PFSK-1 (cell line): ENCODE measurements around the gene HMOX1.

Experiments used
- FOXP2 ChIP-seq: optimal IDR thresholded peaks from 2 replicates; pipeline ENCODE3; 2011; ENCODE audit warnings: borderline replicate concordance, control low read depth, inconsistent platforms; ENCODE audit not compliant: insufficient read depth; ENCODE audit errors: extremely low read length, extremely low read depth
- POLR2AphosphoS5 ChIP-seq: IDR thresholded peaks from 2 replicates; pipeline ENCODE4 v1.6.1; 2012; ENCODE audit warnings: low read depth, mild to moderate bottlenecking, control low read depth, low read length, moderate library complexity
- REST ChIP-seq, 2 experiments: IDR thresholded peaks; 2 replicates each; pipeline versions ENCODE4 v1.6.1 to v1.8.0; 2011 to 2012; ENCODE audit warnings: low read depth in 2 of 2, low read length in 2 of 2, control low read depth in 1 of 2, inconsistent platforms in 1 of 2, mild to moderate bottlenecking in 1 of 2, moderate library complexity in 1 of 2; ENCODE audit not compliant: insufficient read depth in 1 of 2
- SIN3A ChIP-seq: IDR thresholded peaks from 2 replicates; pipeline ENCODE4 v1.6.1; 2012; ENCODE audit warnings: mild to moderate bottlenecking, low read length, moderate library complexity, borderline replicate concordance; ENCODE audit not compliant: insufficient read depth
- TAF1 ChIP-seq: IDR thresholded peaks from 2 replicates; pipeline ENCODE4 v1.6.1; 2012; ENCODE audit warnings: low read length, control low read depth, borderline replicate concordance; ENCODE audit not compliant: insufficient read depth

The HMOX1 gene

DNA sequence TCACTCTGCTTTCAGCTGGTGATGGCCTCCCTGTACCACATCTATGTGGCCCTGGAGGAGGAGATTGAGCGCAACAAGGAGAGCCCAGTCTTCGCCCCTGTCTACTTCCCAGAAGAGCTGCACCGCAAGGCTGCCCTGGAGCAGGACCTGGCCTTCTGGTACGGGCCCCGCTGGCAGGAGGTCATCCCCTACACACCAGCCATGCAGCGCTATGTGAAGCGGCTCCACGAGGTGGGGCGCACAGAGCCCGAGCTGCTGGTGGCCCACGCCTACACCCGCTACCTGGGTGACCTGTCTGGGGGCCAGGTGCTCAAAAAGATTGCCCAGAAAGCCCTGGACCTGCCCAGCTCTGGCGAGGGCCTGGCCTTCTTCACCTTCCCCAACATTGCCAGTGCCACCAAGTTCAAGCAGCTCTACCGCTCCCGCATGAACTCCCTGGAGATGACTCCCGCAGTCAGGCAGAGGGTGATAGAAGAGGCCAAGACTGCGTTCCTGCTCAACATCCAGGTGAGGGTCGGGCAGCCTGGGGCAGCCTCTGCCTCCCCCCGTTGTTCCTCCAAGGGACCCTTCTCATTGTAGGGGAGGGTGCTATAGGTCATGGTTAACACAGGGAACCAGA lies 5.9 kb downstream of the HMOX1 start:
- TF ChIP-seq POLR2AphosphoS5 (no peak), FOXP2 (no peak), REST (IDR thresholded peaks at IDR 0.05; ENCODE audit: insufficient read depth in 1 of 2, low read depth in 2 of 2, low read length in 2 of 2) (no peak), TAF1 (no peak), SIN3A (no peak)

DNA sequence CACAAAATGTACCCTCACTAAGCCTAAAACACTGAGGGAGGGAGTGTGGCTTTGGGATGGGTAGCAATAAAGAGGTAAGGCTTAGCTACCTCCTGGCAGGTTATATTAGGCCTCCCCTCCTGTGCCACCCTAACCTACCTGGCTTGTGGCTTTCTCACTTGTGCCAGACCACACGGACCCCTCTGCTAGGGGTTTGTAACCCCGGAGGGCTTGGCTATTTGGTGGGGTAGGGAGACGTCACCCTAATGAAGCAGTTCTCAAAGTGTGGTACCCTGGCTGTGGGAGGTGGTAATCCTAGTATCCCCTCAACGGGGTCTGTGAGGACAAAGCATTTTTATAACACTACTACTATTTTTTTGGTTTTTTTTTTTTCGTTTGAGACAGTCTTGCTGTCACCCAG lies 10.0 kb downstream of the HMOX1 start:
- TF ChIP-seq SIN3A (no peak), POLR2AphosphoS5 (no peak), REST (IDR thresholded peaks at IDR 0.05; ENCODE audit: insufficient read depth in 1 of 2, low read depth in 2 of 2, low read length in 2 of 2) (no peak), FOXP2 (no peak)

GRCh38 chr22:35392357-35392756 lies 11.5 kb downstream of the HMOX1 start:
- TF ChIP-seq TAF1 = no peak
- TF ChIP-seq SIN3A = no peak
- no peak for TF ChIP-seq FOXP2
- no peak for TF ChIP-seq REST (IDR thresholded peaks at IDR 0.05; ENCODE audit: insufficient read depth in 1 of 2, low read depth in 2 of 2, low read length in 2 of 2)
- TF ChIP-seq POLR2AphosphoS5 = no peak

DNA sequence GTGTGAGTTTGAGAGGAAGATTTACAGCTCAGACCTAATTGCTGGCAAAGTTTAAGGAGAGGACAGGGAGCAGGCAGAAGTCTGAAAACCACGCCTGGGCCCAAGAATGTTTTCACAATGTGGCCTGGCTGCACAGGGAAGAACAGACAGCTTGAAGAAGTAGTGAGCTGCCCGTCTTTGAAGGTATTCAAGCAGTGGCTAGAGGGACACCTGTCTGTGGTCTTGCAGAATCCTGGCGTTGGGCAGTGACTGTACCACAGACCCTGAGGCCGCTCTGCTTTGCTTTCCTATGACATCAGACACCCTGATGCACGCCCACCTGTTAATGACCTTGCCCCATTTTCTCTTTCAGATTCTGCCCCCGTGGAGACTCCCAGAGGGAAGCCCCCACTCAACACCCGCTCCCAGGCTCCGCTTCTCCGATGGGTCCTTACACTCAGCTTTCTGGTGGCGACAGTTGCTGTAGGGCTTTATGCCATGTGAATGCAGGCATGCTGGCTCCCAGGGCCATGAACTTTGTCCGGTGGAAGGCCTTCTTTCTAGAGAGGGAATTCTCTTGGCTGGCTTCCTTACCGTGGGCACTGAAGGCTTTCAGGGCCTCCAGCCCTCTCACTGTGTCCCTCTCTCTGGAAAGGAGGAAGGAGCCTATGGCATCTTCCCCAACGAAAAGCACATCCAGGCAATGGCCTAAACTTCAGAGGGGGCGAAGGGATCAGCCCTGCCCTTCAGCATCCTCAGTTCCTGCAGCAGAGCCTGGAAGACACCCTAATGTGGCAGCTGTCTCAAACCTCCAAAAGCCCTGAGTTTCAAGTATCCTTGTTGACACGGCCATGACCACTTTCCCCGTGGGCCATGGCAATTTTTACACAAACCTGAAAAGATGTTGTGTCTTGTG lies 12.5 kb downstream of the HMOX1 start:
- TF ChIP-seq REST (IDR thresholded peaks at IDR 0.05; ENCODE audit: insufficient read depth in 1 of 2, low read depth in 2 of 2, low read length in 2 of 2) = no peak

DNA sequence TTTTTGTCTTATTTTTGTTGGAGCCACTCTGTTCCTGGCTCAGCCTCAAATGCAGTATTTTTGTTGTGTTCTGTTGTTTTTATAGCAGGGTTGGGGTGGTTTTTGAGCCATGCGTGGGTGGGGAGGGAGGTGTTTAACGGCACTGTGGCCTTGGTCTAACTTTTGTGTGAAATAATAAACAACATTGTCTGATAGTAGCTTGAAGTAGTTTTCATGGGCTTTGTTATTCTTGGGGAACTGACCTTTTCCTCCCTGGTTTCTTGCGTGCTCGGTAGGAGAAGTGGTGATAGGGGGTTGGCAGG lies 13.1 kb downstream of the HMOX1 start:
- no peak for TF ChIP-seq TAF1
- TF ChIP-seq SIN3A = no peak
- TF ChIP-seq POLR2AphosphoS5 = no peak
- TF ChIP-seq REST (IDR thresholded peaks at IDR 0.05; ENCODE audit: insufficient read depth in 1 of 2, low read depth in 2 of 2, low read length in 2 of 2) = no peak
- TF ChIP-seq FOXP2 = no peak
